HG02885 (cell line): ENCODE data around the gene ITGA1.

Experiments
- ATAC-seq: cut with Tn5 transposase; IDR thresholded peaks from one replicate; pipeline ENCODE4 v1.9.1; 2021; ENCODE audit warnings: mild to moderate bottlenecking; ENCODE audit not compliant: unreplicated experiment, poor library complexity

ITGA1 gene

GRCh38 chr5:52989025-52989780 lies 201.5 kb downstream of the ITGA1 start, which contains the start of gene ITGA2:
TSS of gene ITGA2 (plus strand) at chr5:52989352. CDS start at chr5:52989469, 117 bp downstream.
- peak; percentile 71 for ATAC-seq

- ATAC-seq = peak; percentile 38
These were observed 202.2 kb downstream of the ITGA1 start for GRCh38 chr5:52989781-52990527.

- ATAC-seq = no peak
These were observed 202.8 kb downstream of the ITGA1 start for GRCh38 chr5:52990528-52990925.

DNA sequence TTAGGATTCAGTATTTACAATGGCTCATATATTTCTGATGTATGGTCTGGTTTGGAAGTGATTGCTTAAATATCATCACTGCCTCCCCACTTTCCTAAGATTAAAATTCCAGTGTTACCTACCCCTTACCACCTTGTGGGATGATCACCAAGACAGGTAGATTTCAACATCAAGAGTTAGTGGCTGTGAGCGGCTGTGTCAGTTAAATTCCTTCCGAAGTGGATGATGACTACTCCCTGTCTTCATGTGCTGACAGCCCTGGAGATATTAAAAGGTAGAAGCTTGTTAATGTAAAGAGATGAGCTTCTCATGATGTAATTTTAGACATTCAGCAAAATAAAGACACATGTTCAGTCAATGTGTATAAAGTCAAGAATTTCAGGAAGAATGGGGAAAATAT lies 205.7 kb downstream of the ITGA1 start:
- ATAC-seq = no peak

DNA sequence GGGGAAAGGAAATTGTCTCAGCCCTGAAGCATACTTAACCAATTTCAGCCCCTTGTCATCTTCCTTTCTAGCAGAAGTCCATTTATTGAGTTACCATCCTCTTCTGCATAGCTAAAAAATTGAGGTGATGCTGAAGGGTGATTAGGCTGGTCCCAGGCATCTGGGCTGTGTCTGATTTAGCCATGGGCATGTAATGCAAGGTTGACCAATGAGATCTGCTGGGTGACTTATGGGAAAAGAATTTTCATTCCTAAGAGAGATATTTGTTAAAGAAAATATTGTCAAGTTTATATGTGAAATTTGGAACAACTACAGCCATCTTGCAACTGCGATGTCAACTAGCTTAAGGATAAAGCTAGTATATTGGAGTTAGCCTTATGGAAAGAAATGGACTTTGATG lies 206.6 kb downstream of the ITGA1 start:
- no peak for ATAC-seq

- no peak for ATAC-seq
These were observed 207.4 kb downstream of the ITGA1 start for GRCh38 chr5:52995095-52995494.

DNA sequence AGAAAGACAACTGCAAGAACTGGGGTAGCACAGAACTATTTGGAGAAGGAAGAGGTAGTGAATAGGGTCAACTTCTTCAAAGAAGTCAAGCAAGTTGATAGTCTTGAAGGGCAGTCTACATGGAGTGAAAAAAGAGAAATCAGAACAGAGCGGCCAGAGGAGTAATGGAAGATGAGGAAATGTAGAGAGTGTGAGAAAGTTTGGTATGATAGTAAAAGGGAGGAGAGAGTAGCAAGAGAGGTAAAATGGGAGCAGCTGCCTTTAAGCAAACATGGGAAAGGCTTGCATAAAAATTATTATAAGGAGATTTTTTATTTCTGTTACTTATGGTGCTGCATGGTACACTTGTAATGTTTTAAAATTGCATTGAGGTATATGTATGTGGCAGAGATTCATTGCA lies 208.2 kb downstream of the ITGA1 start:
- no peak for ATAC-seq

DNA sequence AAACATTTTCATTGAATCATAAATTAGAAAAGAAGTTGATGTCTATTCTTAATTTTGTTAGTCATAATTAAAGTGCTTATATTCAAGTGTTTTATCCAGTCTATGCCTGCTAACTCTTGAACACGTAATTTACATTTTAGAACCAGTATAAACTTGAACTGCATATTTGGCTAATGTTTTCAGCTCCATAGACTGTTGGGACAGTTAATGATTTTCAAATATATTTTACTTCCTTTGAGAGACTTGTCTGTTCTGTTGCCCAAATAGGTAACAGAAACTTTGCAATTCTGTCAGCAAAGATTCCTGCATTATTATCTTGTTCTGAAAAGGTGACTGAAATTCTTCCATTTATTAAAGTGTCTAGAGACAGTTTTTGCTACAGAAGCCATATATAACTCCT lies 209.3 kb downstream of the ITGA1 start:
- no peak for ATAC-seq

GRCh38 chr5:52997424-52997823 lies 209.7 kb downstream of the ITGA1 start:
- no peak for ATAC-seq

DNA sequence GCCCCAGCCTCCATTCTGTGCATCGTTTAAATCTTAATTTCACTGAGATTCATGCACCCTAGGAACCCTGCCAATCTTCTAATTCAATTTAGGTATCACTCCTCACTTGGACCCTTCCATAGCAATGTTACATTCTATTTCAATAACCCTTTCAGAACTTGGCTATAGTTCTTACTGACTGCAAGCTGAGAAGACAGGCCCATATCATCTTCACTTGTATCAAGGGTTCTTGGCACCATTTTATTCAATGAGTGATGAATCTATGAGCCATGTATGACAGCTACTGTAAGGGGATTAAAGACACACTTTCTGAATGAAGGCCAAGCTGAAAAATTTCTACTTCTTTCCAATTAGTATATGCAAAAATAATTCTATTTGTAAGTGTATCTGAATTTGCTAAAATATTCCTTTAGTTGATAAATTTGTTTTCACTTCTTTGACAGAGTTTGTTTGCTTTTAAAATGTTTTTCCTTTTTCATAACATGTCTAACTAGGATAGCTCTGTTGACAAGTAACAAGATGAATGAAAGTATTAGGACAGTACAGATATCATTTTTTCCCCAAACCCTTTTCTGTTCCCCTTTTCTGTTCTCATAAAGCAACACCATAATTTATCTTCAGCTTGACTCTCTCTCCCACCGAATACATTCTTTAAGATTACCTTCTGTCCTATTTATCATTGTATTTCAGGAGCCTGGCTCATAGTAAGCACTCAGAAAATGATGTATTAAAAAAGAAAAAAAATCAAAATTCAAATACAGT lies 211.0 kb downstream of the ITGA1 start:
- peak; percentile 70 for ATAC-seq

- peak; percentile 39 for ATAC-seq
These were observed 211.7 kb downstream of the ITGA1 start for GRCh38 chr5:52999344-52999949.

- ATAC-seq = no peak
These were observed 213.8 kb downstream of the ITGA1 start for GRCh38 chr5:53001541-53001940.

- ATAC-seq = no peak
These were observed 214.8 kb downstream of the ITGA1 start for GRCh38 chr5:53002491-53002890.

- ATAC-seq = no peak
These were observed 215.4 kb downstream of the ITGA1 start for GRCh38 chr5:53003144-53003543.

DNA sequence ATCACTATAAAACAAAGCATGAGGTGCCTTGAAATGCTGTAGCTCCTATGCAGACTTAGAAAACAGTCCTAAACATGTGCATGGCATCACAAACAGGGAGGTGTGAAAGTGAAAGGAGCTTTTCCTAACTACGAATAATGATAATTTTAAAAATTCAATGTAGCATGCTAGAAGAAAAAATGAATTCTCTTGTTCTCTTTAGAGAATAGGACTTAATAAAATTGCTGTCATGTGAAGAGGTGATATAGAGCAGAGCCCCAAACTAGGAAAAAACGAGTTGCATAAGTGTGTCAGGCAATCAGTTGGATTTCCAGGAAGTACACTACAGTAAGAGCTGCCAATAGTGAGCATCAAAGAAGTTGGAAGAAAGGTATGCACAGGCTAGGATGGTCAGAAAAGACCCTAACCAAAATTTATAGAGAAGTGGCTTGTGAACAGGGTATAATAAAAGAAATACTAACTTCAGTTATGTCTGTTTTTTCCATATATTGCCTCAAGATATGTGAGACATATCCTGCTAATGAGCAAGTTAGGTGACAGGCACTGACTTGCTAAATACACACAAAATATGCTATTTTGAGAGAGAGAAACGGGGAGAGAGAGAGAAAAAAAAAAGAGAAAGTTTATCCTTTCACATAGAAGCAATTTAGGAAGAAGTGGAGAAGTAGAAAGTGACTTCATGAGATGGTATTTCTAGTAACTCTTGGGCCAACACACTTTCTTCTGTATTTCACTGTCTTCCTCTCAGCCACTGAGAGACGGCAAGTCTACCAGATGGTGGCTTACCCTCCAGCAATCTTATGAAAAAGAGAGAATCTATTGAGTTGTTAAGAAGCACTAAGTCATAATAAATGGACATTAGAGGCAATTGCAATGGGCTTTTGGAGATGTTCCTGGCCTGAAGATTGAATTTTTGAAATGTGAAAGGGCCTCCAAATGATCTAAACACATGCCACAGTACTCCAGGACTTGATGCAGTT lies 219.5 kb downstream of the ITGA1 start:
- ATAC-seq = no peak

DNA sequence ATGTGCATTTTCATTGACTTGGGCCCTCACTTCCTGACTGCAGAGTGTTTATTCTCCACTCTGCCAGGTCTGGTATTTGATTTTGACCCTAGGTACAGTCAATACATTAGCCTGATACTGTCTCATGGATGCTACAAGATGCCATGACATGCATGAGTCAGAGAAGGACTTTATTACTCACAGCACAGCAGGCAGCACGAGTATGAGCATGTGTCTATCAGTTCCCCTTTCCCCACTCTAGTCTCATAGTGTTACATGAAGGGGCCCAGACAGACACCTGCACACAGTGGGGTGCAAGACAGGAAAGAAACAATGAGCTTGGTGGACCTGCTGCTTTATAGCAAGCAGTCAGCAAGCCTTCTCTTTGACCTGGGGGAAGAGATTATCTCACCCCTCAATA lies 221.0 kb downstream of the ITGA1 start:
- peak; percentile 97 for ATAC-seq
